H1 (cell line): ENCODE data around the gene C12orf75. TPM values are rescaled to one million over a fixed set of nuclear protein-coding genes. Genes with fewer than 3 reads are reported as not detected.

Experiments used
- CTCF ChIA-PET: fragments of 300-600 bp; sonication (Branson Sonifier 250); formaldehyde crosslinking; loops from one replicate; lab custom pipeline; 2021; ENCODE audit not compliant: partially characterized antibody; lab: Charles Lee
- POLR2A ChIA-PET: fragments of 300-600 bp; sonication (Branson Sonifier 250); formaldehyde crosslinking; loops from one replicate; lab custom pipeline; 2021; ENCODE audit warnings: inconsistent platforms; ENCODE audit not compliant: partially characterized antibody; lab: Charles Lee
- DNase-seq, 2 experiments: peaks; one replicate each; pipeline versions ENCODE4 v3.0.0 to v3.0.0-alpha.2; 2010 to 2022; ENCODE audit warnings: low spot score in 2 of 2, low read depth in 1 of 2, mixed read lengths in 1 of 2
- FAIRE-seq: peaks from 2 replicates; lab custom pipeline; 2011; peaks lifted over from hg19 to GRCh38; lab: Jason Lieb, UNC
- H2AFZ ChIP-seq: 2 replicates; pipeline ENCODE4 v1.8.1; 2012; ENCODE audit warnings: low read length, inconsistent platforms
- H2AK5ac ChIP-seq: 2 replicates; pipeline ENCODE4 v1.6.1; 2013; ENCODE audit warnings: low read depth, low read length
- H2BK120ac ChIP-seq: replicated peaks from 2 replicates; pipeline ENCODE3; 2013; ENCODE audit warnings: low read depth, low read length, inconsistent platforms
- H2BK12ac ChIP-seq: 2 replicates; pipeline ENCODE4 v1.6.1; 2013; ENCODE audit warnings: low read depth, low read length
- H2BK15ac ChIP-seq: 2 replicates; pipeline ENCODE4 v1.6.1; 2013; ENCODE audit warnings: low read length
- H2BK20ac ChIP-seq: 2 replicates; pipeline ENCODE4 v1.6.1; 2013; ENCODE audit warnings: low read length
- H2BK5ac ChIP-seq: 2 replicates; pipeline ENCODE4 v1.6.1; 2013; ENCODE audit warnings: low read depth, low read length
- H3K14ac ChIP-seq: 2 replicates; pipeline ENCODE4 v1.6.1; 2013; ENCODE audit warnings: inconsistent platforms; ENCODE audit not compliant: insufficient read length
- H3K18ac ChIP-seq: 2 replicates; pipeline ENCODE4 v1.6.1; 2013; ENCODE audit warnings: low read length; ENCODE audit errors: extremely low read depth
- H3K23ac ChIP-seq: 2 replicates; pipeline ENCODE4 v1.6.1; 2013; ENCODE audit warnings: inconsistent platforms; ENCODE audit not compliant: insufficient read length
- H3K23me2 ChIP-seq: 2 replicates; pipeline ENCODE4 v1.6.1; 2013; ENCODE audit warnings: low read depth, low read length
- H3K27ac ChIP-seq: 2 replicates; pipeline ENCODE4 v1.6.1; 2011; ENCODE audit warnings: low read depth, low read length, inconsistent platforms
- H3K27me3 ChIP-seq, 4 experiments: replicated peaks in 1 of 4; 1 replicate in 1 of 4; 2 replicates in 3 of 4; pipeline versions ENCODE4 v1.6.1 to v1.8.1; 2011 to 2013; ENCODE audit warnings: low read length in 3 of 4, mild to moderate bottlenecking in 3 of 4, inconsistent platforms in 2 of 4, mixed read lengths in 2 of 4, moderate library complexity in 1 of 4; ENCODE audit not compliant: control insufficient read depth in 3 of 4, insufficient read depth in 3 of 4; ENCODE audit errors: extremely low read depth in 1 of 4
- H3K36me3 ChIP-seq, 4 experiments: 2 replicates each; pipeline versions ENCODE4 v1.6.1 to v1.8.1; 2011 to 2013; ENCODE audit warnings: mild to moderate bottlenecking in 4 of 4, low read length in 3 of 4, moderate library complexity in 2 of 4, control low read depth in 1 of 4, inconsistent platforms in 1 of 4; ENCODE audit not compliant: insufficient read depth in 4 of 4, control insufficient read depth in 2 of 4
- H3K4ac ChIP-seq: replicated peaks from 2 replicates; pipeline ENCODE3; 2013; ENCODE audit warnings: low read length, low read depth, mixed read lengths, inconsistent platforms; ENCODE audit not compliant: insufficient read length
- H3K4me1 ChIP-seq, 4 experiments: replicated peaks in 1 of 4; 1 replicate in 1 of 4; 2 replicates in 3 of 4; pipeline versions ENCODE4 v1.6.1 to v1.8.1; 2011 to 2013; ENCODE audit warnings: low read length in 3 of 4, inconsistent platforms in 2 of 4, mixed read lengths in 1 of 4; ENCODE audit not compliant: insufficient read depth in 4 of 4, control insufficient read depth in 3 of 4
- H3K4me2 ChIP-seq, 2 experiments: 2 replicates each; pipeline versions ENCODE4 v1.6.1 to v1.8.1; 2011 to 2013; ENCODE audit warnings: low read depth in 2 of 2, low read length in 2 of 2, control low read depth in 1 of 2, inconsistent platforms in 1 of 2, mild to moderate bottlenecking in 1 of 2; ENCODE audit not compliant: insufficient read depth in 1 of 2
- H3K4me3 ChIP-seq, 4 experiments: fragments of 200-600, 300-600 bp in 1 of 4; sonication (generic), shearing (Covaris generic), sonication (Bioruptor Twin) in 1 of 4; 2 replicates each; pipeline versions ENCODE4 v1.5.1 to v1.8.1; 2011 to 2016; ENCODE audit warnings: low read length in 4 of 4, low read depth in 3 of 4, control low read depth in 2 of 4, inconsistent platforms in 2 of 4, mild to moderate bottlenecking in 2 of 4, mixed read lengths in 1 of 4, moderate library complexity in 1 of 4; ENCODE audit not compliant: insufficient read depth in 2 of 4; ENCODE audit errors: extremely low read depth in 1 of 4
- H3K56ac ChIP-seq: replicated peaks from 2 replicates; pipeline ENCODE3; 2013; ENCODE audit warnings: low read depth, mild to moderate bottlenecking, mixed read lengths, low read length, inconsistent platforms; ENCODE audit not compliant: insufficient read length
- H3K79me1 ChIP-seq: 2 replicates; pipeline ENCODE4 v1.6.1; 2013; ENCODE audit warnings: low read depth, low read length, control low read depth
- H3K79me2 ChIP-seq, 2 experiments: 2 replicates each; pipeline versions ENCODE4 v1.6.1 to v1.8.1; 2012 to 2013; ENCODE audit warnings: low read length in 2 of 2, mild to moderate bottlenecking in 2 of 2, inconsistent platforms in 1 of 2; ENCODE audit not compliant: insufficient read depth in 2 of 2, control insufficient read depth in 1 of 2
- H3K9ac ChIP-seq, 4 experiments: replicated peaks in 1 of 4; 1 replicate in 1 of 4; 2 replicates in 3 of 4; pipeline versions ENCODE4 v1.6.1 to v1.8.1; 2011 to 2013; ENCODE audit warnings: low read depth in 3 of 4, low read length in 3 of 4, control low read depth in 2 of 4, mild to moderate bottlenecking in 2 of 4, moderate library complexity in 2 of 4, inconsistent platforms in 1 of 4; ENCODE audit errors: extremely low read depth in 1 of 4
- H3K9me3 ChIP-seq, 2 experiments: 2 replicates each; pipeline versions ENCODE4 v1.6.1 to v1.8.1; 2012 to 2013; ENCODE audit warnings: mild to moderate bottlenecking in 2 of 2, moderate library complexity in 2 of 2, control low read depth in 1 of 2, inconsistent platforms in 1 of 2, low read depth in 1 of 2, low read length in 1 of 2, mixed read lengths in 1 of 2; ENCODE audit not compliant: insufficient read depth in 2 of 2
- H4K20me1 ChIP-seq, 2 experiments: replicated peaks in 1 of 2; 2 replicates each; pipeline versions ENCODE3 to v1.8.1; 2011 to 2013; ENCODE audit warnings: inconsistent platforms in 2 of 2, low read length in 2 of 2, mild to moderate bottlenecking in 1 of 2; ENCODE audit not compliant: insufficient read depth in 2 of 2, control insufficient read depth in 1 of 2
- H4K5ac ChIP-seq: 2 replicates; pipeline ENCODE4 v1.6.1; 2013; ENCODE audit warnings: low read length, low read depth, mixed read lengths, inconsistent platforms; ENCODE audit not compliant: insufficient read length
- H4K8ac ChIP-seq: 2 replicates; pipeline ENCODE4 v1.8.0; 2013; ENCODE audit warnings: mild to moderate bottlenecking, moderate library complexity, low read length, inconsistent platforms; ENCODE audit not compliant: insufficient read depth; ENCODE audit errors: extremely low read depth
- H4K91ac ChIP-seq: replicated peaks from 2 replicates; pipeline ENCODE3; 2013; ENCODE audit warnings: low read length, mixed read lengths, inconsistent platforms; ENCODE audit not compliant: insufficient read length
- CHD1 ChIP-seq: IDR thresholded peaks from 2 replicates; pipeline ENCODE4 v1.6.1; 2012; ENCODE audit warnings: low read depth, low read length, improper control_type of control experiment
- FOSL1 ChIP-seq: IDR thresholded peaks from 2 replicates; pipeline ENCODE4 v1.6.1; 2011; ENCODE audit warnings: mild to moderate bottlenecking, low read depth, low read length, moderate library complexity; ENCODE audit not compliant: insufficient read depth
- GABPA ChIP-seq: IDR thresholded peaks from 2 replicates; pipeline ENCODE4 v1.6.1; 2011; ENCODE audit warnings: mild to moderate bottlenecking, low read length, moderate library complexity, borderline replicate concordance; ENCODE audit not compliant: insufficient read depth
- HDAC2 ChIP-seq, 2 experiments: fragments of 300-600 bp in 1 of 2; sonication (generic) in 1 of 2; IDR thresholded peaks; 2 replicates each; pipeline ENCODE4 v1.6.1; 2011 to 2012; ENCODE audit warnings: low read depth in 2 of 2, low read length in 2 of 2, mild to moderate bottlenecking in 2 of 2, moderate library complexity in 2 of 2, borderline replicate concordance in 1 of 2, inconsistent platforms in 1 of 2
- JUN ChIP-seq: IDR thresholded peaks from 2 replicates; pipeline ENCODE4 v1.6.1; 2011; ENCODE audit warnings: low read depth, mild to moderate bottlenecking, improper control_type of control experiment, low read length
- JUND ChIP-seq: IDR thresholded peaks from 2 replicates; pipeline ENCODE4 v1.6.1; 2011; ENCODE audit warnings: mild to moderate bottlenecking, improper control_type of control experiment, low read length
- KDM4A ChIP-seq: IDR thresholded peaks from one replicate; pipeline ENCODE4 v1.7.1; 2012; ENCODE audit warnings: low read depth, mild to moderate bottlenecking, moderate library complexity, low read length, inconsistent platforms; ENCODE audit not compliant: severe bottlenecking
- NRF1 ChIP-seq: IDR thresholded peaks from 2 replicates; pipeline ENCODE4 v1.6.1; 2011; ENCODE audit warnings: mild to moderate bottlenecking, low read depth, low read length, improper control_type of control experiment
- RFX5 ChIP-seq: IDR thresholded peaks from 2 replicates; pipeline ENCODE4 v1.6.1; 2011; ENCODE audit warnings: low read depth, low read length, improper control_type of control experiment, borderline replicate concordance
- RXRA ChIP-seq: IDR thresholded peaks from 2 replicates; pipeline ENCODE4 v1.6.1; 2011; ENCODE audit warnings: low read depth, mild to moderate bottlenecking, low read length, moderate library complexity; ENCODE audit not compliant: insufficient read depth
- SIRT6 ChIP-seq: IDR thresholded peaks from one replicate; pipeline ENCODE4 v1.7.1; 2012; ENCODE audit warnings: low read length, inconsistent platforms
- SRF ChIP-seq: IDR thresholded peaks from 2 replicates; pipeline ENCODE4 v1.6.1; 2011; ENCODE audit warnings: mild to moderate bottlenecking, low read depth, low read length, moderate library complexity
- SUZ12 ChIP-seq: fragments of 200-600 bp; sonication (generic); IDR thresholded peaks from 2 replicates; pipeline ENCODE4 v1.6.1; 2012; ENCODE audit warnings: mild to moderate bottlenecking, inconsistent platforms, low read length, moderate library complexity, mixed read lengths
- TCF12 ChIP-seq: IDR thresholded peaks from 2 replicates; pipeline ENCODE4 v1.6.1; 2011; ENCODE audit warnings: low read depth, mild to moderate bottlenecking, low read length
- TEAD4 ChIP-seq: IDR thresholded peaks from 2 replicates; pipeline ENCODE4 v1.6.1; 2012; ENCODE audit warnings: low read depth, low read length, inconsistent platforms, mixed read lengths
- WGBS, 2 experiments: shearing (Covaris generic) in 1 of 2; methylation state at CpG; one replicate each; pipeline versions ENCODE4 v1.1.6 to v1.1.7; 2013 to 2015; ENCODE audit warnings: low lambda C conversion rate in 2 of 2, mixed read lengths in 2 of 2, inconsistent platforms in 1 of 2, low coverage in 1 of 2, missing lambda C conversion rate in 1 of 2; ENCODE audit not compliant: insufficient replicate concordance in 2 of 2, insufficient coverage in 1 of 2, insufficient read length in 1 of 2; ENCODE audit errors: extremely low coverage in 1 of 2, missing lambda C conversion rate in 1 of 2; 5-methylcytosine and 5-hydroxymethylcytosine counted together
- polyA plus RNA-seq, 7 experiments: library from polyadenylated mRNA; depleted of rRNA in 3 of 7; stranded (reverse) in 5 of 7; unstranded in 2 of 7; fragments of >200 nt in 5 of 7; fragments of 200-250 nt in 2 of 7; gene quantifications; 1 replicate in 5 of 7; 2 replicates in 1 of 7; 4 replicates in 1 of 7; pipeline versions ENCODE4 v1.2.1 to v1.2.3, GENCODE V29; 2011 to 2013; ENCODE audit warnings: missing spikeins in 2 of 7, mixed read lengths in 2 of 7
- total RNA-seq: library from RNA; stranded (reverse); fragmentation: NEBNext Ultra II Directional; extraction: Animal tissue kit (Norgen Biotek cat#: 25700); gene quantifications from 2 replicates; pipeline ENCODE4 v1.2.1, GENCODE V29; 2021

The C12orf75 gene
- total and polyA plus RNA-seq, 2 of the 8 experiments (the other 6 are each of a cell fraction or from before 2014, with no cell fraction given), result 26.4 to 41.2 TPM

DNA sequence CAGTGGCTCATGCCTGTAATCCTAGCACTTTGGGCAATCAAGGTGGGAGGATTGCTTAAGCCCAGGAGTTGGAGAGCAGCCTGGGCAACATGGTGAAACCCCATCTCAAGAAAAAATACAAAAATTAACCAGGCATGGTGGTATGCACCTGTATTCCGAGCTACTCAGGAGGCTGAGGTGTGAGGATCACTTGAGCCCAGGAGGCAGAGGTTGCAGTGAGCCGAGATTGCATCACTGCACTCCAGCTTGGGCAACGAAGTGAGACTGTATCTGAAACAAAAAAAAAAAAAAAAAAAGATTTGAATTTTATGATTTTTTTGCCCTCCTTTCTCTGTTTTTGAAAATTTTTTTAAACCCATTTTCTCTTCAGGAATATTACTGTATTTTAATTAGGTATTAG lies 17.7 kb downstream of the C12orf75 start:
- H3K79me1 ChIP-seq, result 0 out of 2 replicates have a peak, but pooled peaks cover 4% of the 10 kb centered on the region
- no peak overlapping the region for H4K8ac ChIP-seq
- H4K20me1 ChIP-seq, result peaks cover 0 to 2% of the 10 kb centered on the region in 2 experiments
- no peak overlapping the region for H3K4ac ChIP-seq
- no peaks in the 10 kb centered on the region for H3K36me3 ChIP-seq
- H3K27me3 ChIP-seq, result no peaks in the 10 kb centered on the region
- H2AFZ ChIP-seq, result no peak overlapping the region
- H2BK120ac ChIP-seq, result no peak overlapping the region
- ChIA-PET POLR2A (no interaction called here), CTCF (interaction anchor here (0.9 kb wide), 1 partner anchor 27 kb away, joined by 3 read pairs; no protein-coding TSS in a partner anchor)
- H3K9me3 ChIP-seq, result no peaks in the 10 kb centered on the region
- H3K4me1 ChIP-seq, result peaks cover 0 to 12% (median 7%) of the 10 kb centered on the region in 4 experiments; a peak in 3 of 7 replicates
- H3K27ac ChIP-seq, result no peak overlapping the region
- no peaks in the 10 kb centered on the region for H3K79me2 ChIP-seq
- H3K4me2 ChIP-seq, result no peak overlapping the region
- FAIRE-seq (no peak), DNase-seq (no peak)
- H3K14ac ChIP-seq, result no peak overlapping the region
- no peak overlapping the region for H3K9ac ChIP-seq
- no peak overlapping the region for H3K23ac ChIP-seq
- H4K5ac ChIP-seq, result no peak overlapping the region
- no peak overlapping the region for H2BK15ac ChIP-seq
- no peak overlapping the region for H2BK5ac ChIP-seq
- H3K23me2 ChIP-seq, result no peaks in the 10 kb centered on the region
- no peak overlapping the region for H2AK5ac ChIP-seq
- no peak overlapping the region for H3K18ac ChIP-seq
- no peak overlapping the region for H4K91ac ChIP-seq
- H2BK12ac ChIP-seq, result no peak overlapping the region
- no peak overlapping the region for H3K56ac ChIP-seq
- H3K4me3 ChIP-seq, result no peak overlapping the region
- WGBS, 2 experiments, result 83% methylated on average over 3 of the region's 3 CpGs; no CpG with 5 or more reads in 1 of the 2 experiments
- no peak overlapping the region for H2BK20ac ChIP-seq
- TF ChIP-seq JUND (no peak), SUZ12 (no peak), FOSL1 (no peak), RXRA (no peak), JUN (no peak), SRF (no peak), CHD1 (no peak), HDAC2 (IDR thresholded peaks at IDR 0.05; ENCODE audit: borderline replicate concordance in 1 of 2, low read depth in 2 of 2, low read length in 2 of 2) (no peak), NRF1 (no peak), SIRT6 (no peak), RFX5 (no peak), KDM4A (no peak), GABPA (no peak), TEAD4 (no peak), TCF12 (no peak)
